ENCODE results near the gene SMKR1. TPM values are rescaled to one million over a fixed set of nuclear protein-coding genes. Genes with fewer than 3 reads are reported as not detected.
"Not testable (repeated sequence)": the region's sequence is repeated elsewhere in the genome, so short reads cannot be mapped to it uniquely, and the experiment has no call there.

The SMKR1 gene
- total RNA-seq, 1 experiment from 2014 or later = 0.98 TPM

DNA sequence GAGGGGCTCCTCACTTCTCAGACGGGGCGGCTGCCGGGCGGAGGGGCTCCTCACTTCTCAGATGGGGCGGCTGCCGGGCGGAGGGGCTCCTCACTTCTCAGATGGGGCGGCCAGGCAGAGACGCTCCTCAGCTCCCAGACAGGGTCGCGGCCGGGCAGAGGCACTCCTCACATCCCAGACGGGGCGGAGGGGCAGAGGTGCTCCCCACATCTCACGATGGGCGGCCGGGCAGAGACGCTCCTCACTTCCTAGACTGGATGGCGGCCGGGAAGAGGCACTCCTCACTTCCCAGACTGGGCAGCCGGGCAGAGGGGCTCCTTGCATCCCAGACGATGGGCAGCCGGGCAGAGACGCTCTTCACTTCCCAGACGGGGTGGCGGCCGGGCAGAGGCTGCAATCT, 25.9 kb upstream of the SMKR1 start:
- DNase-seq (ENCODE audit: low read depth, low spot score); in situ Hi-C loops (cut with HindIII; ENCODE audit: low pct_unique_long_range_greater_than_20kb, low sequenced_read_pairs): not testable (repeated sequence)

- no peak for DNase-seq (ENCODE audit: low read depth, low spot score)
- in situ Hi-C loops (cut with HindIII; ENCODE audit: low pct_unique_long_range_greater_than_20kb, low sequenced_read_pairs) = no loop called here
Observed at GRCh38 chr7:129479831-129480230, 22.5 kb upstream of the SMKR1 start.

- in situ Hi-C loops (cut with HindIII; ENCODE audit: low pct_unique_long_range_greater_than_20kb, low sequenced_read_pairs) = no loop called here
- no peak for DNase-seq (ENCODE audit: low read depth, low spot score)
Observed at GRCh38 chr7:129480674-129481363, 21.5 kb upstream of the SMKR1 start.

DNA sequence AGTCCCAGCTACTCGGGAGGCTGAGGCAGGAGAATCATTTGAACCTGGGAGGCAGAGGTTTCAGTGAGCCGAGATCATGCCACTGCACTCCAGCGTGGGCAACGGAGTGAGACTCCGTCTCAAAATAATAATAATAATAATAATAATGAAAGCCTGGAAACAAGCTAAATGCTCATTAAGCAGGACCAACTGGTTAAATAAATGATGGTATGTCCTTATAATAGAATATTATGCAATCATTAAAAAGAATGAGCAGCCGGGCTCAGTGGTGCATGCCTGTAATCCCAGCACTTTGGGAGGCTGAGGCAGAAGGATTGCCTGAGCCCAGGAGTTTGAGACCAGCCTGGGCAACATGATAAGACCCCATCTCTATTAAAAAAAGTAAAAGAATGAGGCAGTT, 21.0 kb upstream of the SMKR1 start:
- in situ Hi-C loops (cut with HindIII; ENCODE audit: low pct_unique_long_range_greater_than_20kb, low sequenced_read_pairs); DNase-seq (ENCODE audit: low read depth, low spot score): not testable (repeated sequence)

DNA sequence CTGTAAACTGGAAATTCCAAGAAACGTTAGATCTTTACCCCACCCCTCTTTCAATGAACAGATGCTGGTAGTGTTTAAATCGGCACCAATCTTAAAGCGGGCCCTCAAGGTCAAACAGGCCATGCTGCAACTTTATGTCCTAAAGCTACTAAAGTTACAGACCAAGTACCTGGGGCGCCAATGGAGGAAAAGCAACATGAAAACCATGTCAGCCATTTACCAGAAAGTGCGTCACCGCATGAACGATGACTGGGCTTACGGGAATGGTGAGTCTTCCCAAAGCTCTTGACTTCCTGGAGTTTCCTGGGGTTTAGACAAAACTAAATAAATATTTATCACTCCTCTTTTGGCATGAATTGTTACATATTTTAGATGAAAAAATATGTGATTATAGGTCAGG, 19.6 kb upstream of the SMKR1 start:
- in situ Hi-C loops (cut with HindIII; ENCODE audit: low pct_unique_long_range_greater_than_20kb, low sequenced_read_pairs) = no loop called here
- DNase-seq (ENCODE audit: low read depth, low spot score) = no peak

GRCh38 chr7:129489491-129489890, 12.8 kb upstream of the SMKR1 start:
- no peak for DNase-seq (ENCODE audit: low read depth, low spot score)
- in situ Hi-C loops (cut with HindIII; ENCODE audit: low pct_unique_long_range_greater_than_20kb, low sequenced_read_pairs) = no loop called here

DNA sequence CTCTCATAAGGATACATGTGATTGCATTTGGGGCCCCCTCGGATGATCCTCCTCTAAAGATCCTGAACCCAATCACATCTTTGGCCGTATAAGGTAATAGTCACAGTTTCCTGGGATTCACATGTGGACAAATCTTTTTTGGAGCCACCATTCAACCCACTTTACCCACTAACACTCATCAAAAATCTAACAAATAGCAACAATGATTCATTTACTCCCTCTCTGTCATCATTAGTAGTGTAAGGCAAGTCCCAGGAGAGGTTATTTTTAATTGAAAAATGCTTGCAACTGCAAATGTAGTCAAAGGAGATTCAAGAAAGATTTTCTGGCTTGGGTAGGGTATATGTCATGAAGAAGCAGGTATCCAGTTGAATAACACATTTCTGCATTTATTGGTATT, 9.9 kb upstream of the SMKR1 start:
- no peak for DNase-seq (ENCODE audit: low read depth, low spot score)
- in situ Hi-C loops (cut with HindIII; ENCODE audit: low pct_unique_long_range_greater_than_20kb, low sequenced_read_pairs) = no loop called here

DNA sequence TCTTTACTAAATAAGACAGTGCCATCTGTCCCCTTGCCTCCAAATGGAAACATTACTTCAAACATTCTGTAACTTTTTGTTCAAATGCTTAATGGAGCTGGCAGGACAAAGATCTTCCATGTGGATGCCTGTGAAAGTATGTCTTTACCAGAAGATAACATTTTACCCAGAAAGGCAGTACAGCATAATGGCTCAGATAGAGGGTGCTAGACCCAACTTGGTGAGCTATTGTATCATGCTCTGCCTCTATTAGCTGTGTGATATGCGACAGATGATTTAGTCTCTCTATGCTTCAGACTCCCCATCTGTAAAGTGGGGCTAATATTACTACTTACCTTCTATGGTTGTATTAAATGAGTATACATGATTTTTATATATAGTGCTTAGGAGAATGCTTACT, 8.8 kb upstream of the SMKR1 start:
- in situ Hi-C loops (cut with HindIII; ENCODE audit: low pct_unique_long_range_greater_than_20kb, low sequenced_read_pairs) = no loop called here
- DNase-seq (ENCODE audit: low read depth, low spot score) = peak; percentile 48

- DNase-seq (ENCODE audit: low read depth, low spot score) = no peak
- in situ Hi-C loops (cut with HindIII; ENCODE audit: low pct_unique_long_range_greater_than_20kb, low sequenced_read_pairs) = no loop called here
Observed at GRCh38 chr7:129494041-129494440, 8.3 kb upstream of the SMKR1 start.

- no peak for DNase-seq (ENCODE audit: low read depth, low spot score)
- in situ Hi-C loops (cut with HindIII; ENCODE audit: low pct_unique_long_range_greater_than_20kb, low sequenced_read_pairs) = no loop called here
Observed at GRCh38 chr7:129495987-129496386, 6.3 kb upstream of the SMKR1 start.

GRCh38 chr7:129496653-129497052, 5.7 kb upstream of the SMKR1 start:
- DNase-seq (ENCODE audit: low read depth, low spot score) = no peak
- in situ Hi-C loops (cut with HindIII; ENCODE audit: low pct_unique_long_range_greater_than_20kb, low sequenced_read_pairs) = no loop called here

DNA sequence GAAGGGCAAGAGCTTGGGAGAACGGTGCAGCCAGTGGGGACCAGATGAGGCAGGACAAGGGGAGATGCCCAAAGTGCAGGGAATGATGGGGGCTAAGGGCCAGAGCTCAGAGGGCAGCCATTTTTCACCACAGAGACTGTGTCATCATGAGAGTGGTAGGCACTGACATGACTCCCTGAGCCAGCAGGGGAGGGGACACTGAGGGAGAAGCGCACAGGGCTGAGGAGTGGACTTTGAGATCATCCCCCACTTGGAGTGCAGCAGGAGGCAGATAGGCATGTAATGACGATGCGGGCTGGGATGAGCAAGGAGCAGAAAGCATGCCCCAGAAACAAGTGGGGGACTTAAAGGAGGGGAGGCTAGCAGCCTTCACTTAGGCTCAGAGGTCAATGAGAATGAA, 5.2 kb upstream of the SMKR1 start:
- in situ Hi-C loops (cut with HindIII; ENCODE audit: low pct_unique_long_range_greater_than_20kb, low sequenced_read_pairs) = no loop called here
- no peak for DNase-seq (ENCODE audit: low read depth, low spot score)

- in situ Hi-C loops (cut with HindIII; ENCODE audit: low pct_unique_long_range_greater_than_20kb, low sequenced_read_pairs) = no loop called here
- no peak for DNase-seq (ENCODE audit: low read depth, low spot score)
Observed at GRCh38 chr7:129498021-129498420, 4.3 kb upstream of the SMKR1 start.

DNA sequence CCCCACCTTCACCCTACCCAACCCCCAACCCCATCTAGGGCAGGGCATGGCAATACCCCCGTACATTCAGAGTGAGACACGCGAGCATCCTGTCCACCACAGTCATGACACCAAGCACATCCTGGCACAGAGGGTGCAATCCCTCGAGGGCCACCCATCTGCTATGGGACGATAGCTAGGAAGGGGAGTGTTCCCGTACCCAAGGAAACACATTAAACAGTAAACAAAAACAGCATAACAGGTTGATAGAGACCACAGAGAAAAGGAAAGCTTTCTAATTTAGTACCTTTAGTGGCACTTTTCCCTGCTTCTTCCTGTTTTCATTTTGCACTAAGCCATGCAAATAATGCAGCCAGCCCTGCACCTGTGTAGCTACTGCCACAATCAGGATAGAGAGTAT, 2.3 kb upstream of the SMKR1 start:
- DNase-seq (ENCODE audit: low read depth, low spot score) = no peak
- in situ Hi-C loops (cut with HindIII; ENCODE audit: low pct_unique_long_range_greater_than_20kb, low sequenced_read_pairs) = no loop called here

DNA sequence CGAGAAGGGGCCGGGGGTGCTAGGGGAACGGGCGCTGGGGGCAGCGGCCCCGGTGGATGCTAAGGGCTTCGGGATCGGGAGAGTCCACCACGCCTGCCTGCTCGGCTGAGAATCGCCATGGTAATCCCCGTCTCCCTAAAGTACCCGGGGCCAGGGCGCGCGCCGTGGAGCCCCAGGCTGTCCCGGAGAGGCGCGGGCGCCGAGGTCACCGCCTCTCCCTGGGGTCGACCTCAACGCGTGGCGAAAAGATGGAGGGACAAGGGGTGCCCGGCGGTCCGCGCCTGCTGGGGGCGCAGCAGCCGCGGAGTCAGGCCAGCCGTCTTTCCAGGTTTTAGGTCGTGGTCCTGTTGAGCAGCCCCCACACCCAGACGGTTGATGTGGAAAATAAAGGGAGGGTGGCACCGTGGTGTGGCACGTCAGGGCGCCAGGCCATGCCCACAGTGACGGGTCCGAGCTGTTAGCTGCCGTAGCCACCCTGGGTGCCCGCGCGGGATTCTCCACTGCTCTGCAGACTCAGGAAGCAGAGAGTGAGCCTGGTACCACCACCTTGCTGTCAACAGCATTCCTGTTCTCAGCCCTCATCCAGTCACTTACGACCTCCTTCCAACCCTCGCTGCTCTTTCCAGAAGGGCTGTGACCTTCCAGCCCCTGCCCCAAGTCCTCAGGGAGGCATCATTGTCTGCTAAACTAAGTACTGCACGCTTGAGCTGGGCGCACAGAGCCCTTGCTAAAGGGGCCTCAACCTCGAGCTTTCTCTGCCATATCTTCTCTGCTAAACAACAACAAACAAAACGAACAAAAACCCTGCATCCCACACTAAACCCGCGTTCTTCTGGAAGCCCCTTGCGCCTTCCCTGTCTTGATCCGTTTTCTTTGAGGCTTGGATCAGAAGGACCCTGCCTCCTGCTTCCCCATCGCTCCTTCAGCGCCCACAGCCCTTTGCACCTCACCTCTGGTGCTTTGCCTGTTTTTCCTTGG, 666 bp downstream of the SMKR1 start:
- in situ Hi-C loops (cut with HindIII; ENCODE audit: low pct_unique_long_range_greater_than_20kb, low sequenced_read_pairs) = no loop called here
- no peak for DNase-seq (ENCODE audit: low read depth, low spot score)

DNA sequence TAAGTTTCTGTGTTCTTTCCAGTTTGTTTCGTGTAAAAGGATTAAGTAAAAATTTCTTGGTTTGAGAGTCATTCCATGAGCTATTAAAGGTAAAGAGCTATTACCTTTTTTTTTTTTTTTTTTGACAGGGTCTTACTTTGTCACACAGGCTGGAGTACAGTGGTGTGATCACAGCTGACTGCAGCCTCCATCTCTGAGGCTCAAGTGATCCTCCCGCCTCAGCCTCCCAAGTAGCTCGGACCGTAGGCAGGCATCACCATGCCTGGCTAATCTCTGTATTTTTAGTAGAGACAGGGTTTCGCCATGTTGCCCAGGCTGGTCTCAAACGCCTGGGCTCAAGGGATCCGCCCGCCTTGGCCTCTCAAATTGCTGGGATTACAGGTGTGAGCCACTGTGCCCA, 1.4 kb downstream of the SMKR1 start:
- DNase-seq (ENCODE audit: low read depth, low spot score) = no peak
- in situ Hi-C loops (cut with HindIII; ENCODE audit: low pct_unique_long_range_greater_than_20kb, low sequenced_read_pairs) = no loop called here

DNA sequence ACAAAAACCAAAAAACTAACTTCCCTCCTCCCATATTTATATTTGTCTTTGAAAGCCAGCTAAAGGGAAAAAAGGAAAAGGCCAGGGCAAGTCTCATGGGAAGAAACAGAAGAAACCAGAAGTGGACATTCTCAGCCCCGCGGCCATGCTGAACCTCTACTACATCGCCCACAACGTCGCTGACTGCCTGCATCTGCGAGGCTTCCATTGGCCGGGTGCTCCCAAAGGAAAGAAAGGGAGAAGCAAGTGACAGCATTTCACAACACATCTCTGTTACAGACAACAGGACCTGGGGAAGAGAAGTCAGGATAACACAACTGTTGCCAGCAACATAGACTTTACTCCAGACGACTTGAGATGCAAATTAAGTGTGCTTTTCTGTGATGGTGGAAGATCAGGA, 9.9 kb downstream of the SMKR1 start:
- in situ Hi-C loops (cut with HindIII; ENCODE audit: low pct_unique_long_range_greater_than_20kb, low sequenced_read_pairs) = no loop called here
- DNase-seq (ENCODE audit: low read depth, low spot score) = no peak

DNA sequence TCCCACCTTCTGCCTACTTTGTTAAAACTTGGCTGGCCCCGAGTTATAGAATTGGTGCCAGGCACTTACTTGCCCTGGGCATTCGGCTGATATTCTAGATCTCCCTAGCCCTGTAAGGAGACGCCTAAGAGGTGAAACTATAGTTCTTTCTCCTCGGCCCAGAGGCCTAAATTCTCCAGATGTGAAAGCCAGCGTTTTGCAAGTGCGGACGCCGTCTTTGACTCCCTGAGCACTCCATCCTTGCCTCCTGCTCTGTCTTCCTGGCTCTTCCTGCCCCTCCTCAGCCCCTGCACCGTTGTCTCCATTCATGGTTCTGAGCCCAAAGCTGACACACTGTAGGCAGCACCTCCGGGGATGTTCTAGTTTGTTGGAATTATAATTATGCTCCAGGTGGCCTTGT, 11.2 kb downstream of the SMKR1 start:
- no peak for DNase-seq (ENCODE audit: low read depth, low spot score)
- in situ Hi-C loops (cut with HindIII; ENCODE audit: low pct_unique_long_range_greater_than_20kb, low sequenced_read_pairs) = no loop called here

DNA sequence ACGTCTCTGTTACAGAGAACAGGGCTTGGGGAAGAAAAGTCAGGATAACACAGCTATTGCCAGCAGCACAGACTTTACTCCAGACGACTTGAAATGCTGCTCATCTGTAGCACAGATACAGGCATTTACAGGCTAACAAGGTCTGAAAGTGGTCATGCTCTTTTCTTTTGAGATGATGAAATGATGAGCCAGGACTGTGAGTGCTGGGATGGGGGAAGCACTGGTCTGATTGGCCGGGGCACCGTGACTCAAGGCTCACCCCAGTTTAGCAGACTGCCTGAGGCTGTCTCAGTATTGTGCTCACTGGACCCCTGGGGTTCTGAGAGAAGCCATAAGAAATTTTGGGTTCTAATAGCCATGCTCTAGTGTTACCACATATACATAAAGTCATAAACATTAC, 12.4 kb downstream of the SMKR1 start:
- in situ Hi-C loops (cut with HindIII; ENCODE audit: low pct_unique_long_range_greater_than_20kb, low sequenced_read_pairs) = no loop called here
- DNase-seq (ENCODE audit: low read depth, low spot score) = no peak

Data from SK-MEL-5 (cell line).